Endothelial cell of umbilical vein (primary cell): ENCODE data around the gene RPS28. TPM values are rescaled to one million over a fixed set of nuclear protein-coding genes. Genes with fewer than 3 reads are reported as not detected.

Experiments
- BruUV-seq: library from RNA; stranded (reverse); fragments of 400-500 nt; replicated peaks from 2 replicates; lab custom pipeline; 2021; lab: Mats Ljungman, UMichigan
- CTCF ChIA-PET: fragments of 300-600, 350-600 bp; sonication (Branson Sonifier 250); formaldehyde crosslinking; loops from one replicate; lab custom pipeline; 2021; ENCODE audit warnings: antibody characterized with exemption, inconsistent platforms; lab: Charles Lee
- POLR2A ChIA-PET: fragments of 300-600, 350-600 bp; sonication (Branson Sonifier 250); formaldehyde crosslinking; loops from one replicate; lab custom pipeline; 2021; ENCODE audit warnings: antibody characterized with exemption, inconsistent platforms; lab: Charles Lee
- DNase-seq: peaks from one replicate; pipeline ENCODE4 v3.0.0-alpha.2; 2011; ENCODE audit warnings: low read depth, low spot score
- FAIRE-seq: peaks from 2 replicates; lab custom pipeline; 2011; peaks lifted over from hg19 to GRCh38; lab: Jason Lieb, UNC
- H2AFZ ChIP-seq: 2 replicates; pipeline ENCODE4 v1.6.0; 2012; ENCODE audit warnings: low read depth, low read length, control low read depth, inconsistent platforms
- H3K27ac ChIP-seq: 2 replicates; pipeline ENCODE4 v1.5.1; 2011; ENCODE audit warnings: low read depth, mild to moderate bottlenecking, control low read depth, low read length, moderate library complexity; ENCODE audit not compliant: insufficient read depth
- H3K27me3 ChIP-seq, 2 experiments: 2 replicates each; pipeline versions ENCODE4 v1.6.0 to v1.6.1; 2011; ENCODE audit warnings: low read length in 2 of 2, mixed read lengths in 1 of 2; ENCODE audit not compliant: control insufficient read depth in 2 of 2, insufficient read depth in 2 of 2
- H3K36me3 ChIP-seq, 2 experiments: 2 replicates in 1 of 2; 3 replicates in 1 of 2; pipeline ENCODE4 v1.5.1; 2011; ENCODE audit warnings: low read length in 2 of 2, mild to moderate bottlenecking in 1 of 2, moderate library complexity in 1 of 2; ENCODE audit not compliant: control insufficient read depth in 2 of 2, insufficient read depth in 2 of 2; ENCODE audit errors: extremely low read depth in 1 of 2
- H3K4me1 ChIP-seq: 3 replicates; pipeline ENCODE4 v1.5.1; 2011; ENCODE audit warnings: mild to moderate bottlenecking, low read length; ENCODE audit not compliant: control insufficient read depth, insufficient read depth; ENCODE audit errors: extremely low read depth
- H3K4me2 ChIP-seq: 2 replicates; pipeline ENCODE4 v1.6.1; 2011; ENCODE audit warnings: low read length, control low read depth, mixed read lengths; ENCODE audit not compliant: insufficient read depth
- H3K4me3 ChIP-seq, 3 experiments: fragments of 200-600 bp in 1 of 3; sonication (generic), shearing (Covaris generic) in 1 of 3; replicated peaks in 1 of 3; 2 replicates each; pipeline ENCODE4 v1.5.1; 2011 to 2016; ENCODE audit warnings: control low read depth in 3 of 3, low read length in 3 of 3, mild to moderate bottlenecking in 2 of 3, inconsistent platforms in 1 of 3, low read depth in 1 of 3, moderate library complexity in 1 of 3; ENCODE audit not compliant: insufficient read depth in 1 of 3
- H3K79me2 ChIP-seq: 2 replicates; pipeline ENCODE4 v1.6.0; 2012; ENCODE audit warnings: low read length, inconsistent platforms; ENCODE audit not compliant: control insufficient read depth, insufficient read depth
- H3K9ac ChIP-seq: replicated peaks from 2 replicates; pipeline ENCODE3; 2011; ENCODE audit warnings: low read length, control low read depth; ENCODE audit not compliant: insufficient read depth; ENCODE audit errors: extremely low read depth
- H3K9me1 ChIP-seq: replicated peaks from 3 replicates; pipeline ENCODE4 v1.6.0; 2011; ENCODE audit warnings: mild to moderate bottlenecking, low read length; ENCODE audit not compliant: control insufficient read depth, insufficient read depth; ENCODE audit errors: extremely low read depth
- H3K9me3 ChIP-seq: replicated peaks from 2 replicates; pipeline ENCODE4 v1.5.1; 2012; ENCODE audit warnings: low read length, inconsistent platforms; ENCODE audit not compliant: control insufficient read depth, insufficient read depth
- H4K20me1 ChIP-seq: replicated peaks from 2 replicates; pipeline ENCODE3; 2011; ENCODE audit warnings: mild to moderate bottlenecking, low read length; ENCODE audit not compliant: control insufficient read depth, insufficient read depth; ENCODE audit errors: extremely low read depth
- EZH2 ChIP-seq: IDR thresholded peaks from 2 replicates; pipeline ENCODE4 v1.6.1; 2012; ENCODE audit warnings: borderline replicate concordance, low read depth, mild to moderate bottlenecking, moderate library complexity, low read length, inconsistent platforms; ENCODE audit not compliant: severe bottlenecking
- FOS ChIP-seq: IDR thresholded peaks from 2 replicates; pipeline ENCODE4 v1.6.1; 2011; ENCODE audit warnings: mild to moderate bottlenecking, low read length, moderate library complexity, borderline replicate concordance; ENCODE audit not compliant: insufficient read depth
- GATA2 ChIP-seq: IDR thresholded peaks from 2 replicates; pipeline ENCODE4 v1.7.0; 2011; ENCODE audit warnings: low read depth, mild to moderate bottlenecking, moderate library complexity, mixed read lengths, low read length; ENCODE audit not compliant: insufficient read length, insufficient read depth
- JUN ChIP-seq: IDR thresholded peaks from 2 replicates; pipeline ENCODE4 v1.6.1; 2011; ENCODE audit warnings: borderline replicate concordance, low read depth; ENCODE audit not compliant: insufficient read length, insufficient read depth
- MYC ChIP-seq: IDR thresholded peaks from one replicate; pipeline ENCODE4 v1.6.1; 2011; ENCODE audit warnings: mild to moderate bottlenecking, low read depth, low read length
- POLR2A ChIP-seq: IDR thresholded peaks from 2 replicates; pipeline ENCODE4 v1.6.1; 2012; ENCODE audit warnings: low read depth, mild to moderate bottlenecking, control low read depth, low read length
- dilution Hi-C: fragments of 300-500 bp; cut with MboI; formaldehyde crosslinking; loops from one replicate; pipeline ENCODE4 v1.15.0; 2019; ENCODE audit warnings: low sequenced_read_pairs; ENCODE audit not compliant: extremely low pct_ligation_motif_present
- intact Hi-C: fragments of 100-400 bp; cut with micrococcal nuclease; formaldehyde crosslinking; loops from one replicate; pipeline ENCODE4 v1.10.0; 2022
- polyA plus RNA-seq, 4 experiments: library from polyadenylated mRNA; depleted of rRNA in 3 of 4; stranded (reverse) in 3 of 4; unstranded in 1 of 4; fragments of >200 nt; gene quantifications; 2 replicates each; pipeline versions ENCODE4 v1.2.1 to v1.2.3, GENCODE V29; 2011 to 2012; ENCODE audit warnings: missing spikeins in 1 of 4
- total RNA-seq: library from RNA; stranded (reverse); gene quantifications from 2 replicates; pipeline ENCODE4 v1.2.3, GENCODE V29; 2021
- TF ChIP-seq, protein P1 (sequence below): IDR thresholded peaks from 2 replicates; pipeline ENCODE4 v1.6.1; 2011; ENCODE audit not compliant: insufficient read depth, insufficient read length

Gene RPS28
- total and polyA plus RNA-seq, 2 donors (not counting 3 experiments of a cell fraction or from before 2014, with no cell fraction given) = 865 to 1,664 TPM

DNA sequence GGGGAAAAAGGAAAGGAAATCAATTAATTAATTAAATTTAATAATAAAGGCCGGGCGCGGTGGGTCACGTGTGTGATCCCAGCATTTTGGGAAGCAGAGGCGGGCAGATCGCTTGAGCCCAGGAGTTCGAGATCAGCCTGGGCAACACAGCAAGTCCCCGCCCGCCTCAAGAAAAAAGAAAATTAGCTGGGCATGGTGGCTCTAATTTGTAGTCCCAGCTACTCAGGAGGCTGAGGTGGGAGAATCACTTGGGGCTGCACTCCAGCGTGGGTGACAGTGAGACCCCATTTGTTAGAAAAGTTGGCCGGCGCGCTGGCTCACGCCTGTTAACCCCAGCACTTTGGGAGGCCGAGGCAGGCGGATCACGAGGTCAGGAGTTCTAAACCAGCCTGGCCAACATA, 12.4 kb upstream of the RPS28 start:
- H3K79me2 ChIP-seq = peaks cover 11% of the 10 kb centered on the region
- no peaks in the 10 kb centered on the region for H3K9me1 ChIP-seq
- H3K9ac ChIP-seq = peak overlapping the region; percentile 41
- TSS peak; percentile 63 for BruUV-seq
- H3K4me3 ChIP-seq = peak overlapping the region; percentile 43 to 48 (median 44)
- intact Hi-C loops = loop anchor here (1.0 to 2.0 kb wide), 2 partner anchors 12 to 34 kb away; partner anchors contain the start of genes KANK3, NDUFA7 and RPS28
- DNase-seq = no peak
- POLR2A ChIA-PET = no interaction called here
- H2AFZ ChIP-seq = no peak overlapping the region
- no peaks in the 10 kb centered on the region for H3K27me3 ChIP-seq
- peak overlapping the region; percentile 49 for H3K4me2 ChIP-seq
- H4K20me1 ChIP-seq = no peaks in the 10 kb centered on the region
- dilution Hi-C loops = no loop called here
- no peak for FAIRE-seq
- H3K4me1 ChIP-seq = peaks cover 19% of the 10 kb centered on the region
- H3K9me3 ChIP-seq = no peaks in the 10 kb centered on the region
- CTCF ChIA-PET = interaction anchor here (0.6 kb wide), 1 partner anchor 9 kb away, joined by 3 read pairs; no protein-coding TSS in a partner anchor
- no peaks in the 10 kb centered on the region for H3K36me3 ChIP-seq
- peak overlapping the region; percentile 69 for H3K27ac ChIP-seq
- TF ChIP-seq MYC = no peak
- TF ChIP-seq POLR2A = no peak
- TF ChIP-seq, protein P1, sequence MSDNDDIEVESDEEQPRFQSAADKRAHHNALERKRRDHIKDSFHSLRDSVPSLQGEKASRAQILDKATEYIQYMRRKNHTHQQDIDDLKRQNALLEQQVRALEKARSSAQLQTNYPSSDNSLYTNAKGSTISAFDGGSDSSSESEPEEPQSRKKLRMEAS = no peak
- TF ChIP-seq JUN = no peak
- no peak for TF ChIP-seq FOS
- TF ChIP-seq GATA2 = no peak
- no peak for TF ChIP-seq EZH2
